ENCODE measurements around the gene TPSAB1.
"Not testable (repeated sequence)": the region's sequence is repeated elsewhere in the genome, so short reads cannot be mapped to it uniquely, and the experiment has no call there.

The TPSAB1 gene

DNA sequence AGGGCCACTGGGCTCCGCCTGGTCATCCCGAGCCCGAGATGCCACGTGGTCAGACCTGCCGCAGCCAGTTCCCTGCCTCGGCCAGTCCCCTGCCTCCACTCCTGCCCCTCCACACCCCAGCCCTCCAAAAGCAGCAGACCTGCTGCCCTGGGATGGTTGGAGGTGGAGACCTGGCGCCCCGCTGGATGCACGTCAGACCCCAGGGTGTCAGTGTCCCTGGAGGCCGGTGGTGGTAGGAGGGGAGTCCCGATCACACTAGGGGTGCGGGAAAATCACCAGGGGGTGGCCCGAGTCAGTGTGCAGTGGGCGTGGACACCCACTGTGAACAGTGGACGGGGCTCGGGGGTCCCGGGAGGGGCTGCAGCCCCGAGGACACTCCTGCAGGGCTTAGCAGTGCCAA is 42.3 kb upstream of the TPSAB1 start:
- no peak overlapping the region for H2AFZ ChIP-seq (ENCODE audit: low read depth)
- peaks cover 78% of the 10 kb centered on the region for H3K27me3 ChIP-seq (ENCODE audit: insufficient read depth, low read depth)
- no peaks in the 10 kb centered on the region for H3K36me3 ChIP-seq (ENCODE audit: insufficient read depth)
- H4K20me1 ChIP-seq (ENCODE audit: insufficient read depth), result no peaks in the 10 kb centered on the region
- TF ChIP-seq, protein P1, sequence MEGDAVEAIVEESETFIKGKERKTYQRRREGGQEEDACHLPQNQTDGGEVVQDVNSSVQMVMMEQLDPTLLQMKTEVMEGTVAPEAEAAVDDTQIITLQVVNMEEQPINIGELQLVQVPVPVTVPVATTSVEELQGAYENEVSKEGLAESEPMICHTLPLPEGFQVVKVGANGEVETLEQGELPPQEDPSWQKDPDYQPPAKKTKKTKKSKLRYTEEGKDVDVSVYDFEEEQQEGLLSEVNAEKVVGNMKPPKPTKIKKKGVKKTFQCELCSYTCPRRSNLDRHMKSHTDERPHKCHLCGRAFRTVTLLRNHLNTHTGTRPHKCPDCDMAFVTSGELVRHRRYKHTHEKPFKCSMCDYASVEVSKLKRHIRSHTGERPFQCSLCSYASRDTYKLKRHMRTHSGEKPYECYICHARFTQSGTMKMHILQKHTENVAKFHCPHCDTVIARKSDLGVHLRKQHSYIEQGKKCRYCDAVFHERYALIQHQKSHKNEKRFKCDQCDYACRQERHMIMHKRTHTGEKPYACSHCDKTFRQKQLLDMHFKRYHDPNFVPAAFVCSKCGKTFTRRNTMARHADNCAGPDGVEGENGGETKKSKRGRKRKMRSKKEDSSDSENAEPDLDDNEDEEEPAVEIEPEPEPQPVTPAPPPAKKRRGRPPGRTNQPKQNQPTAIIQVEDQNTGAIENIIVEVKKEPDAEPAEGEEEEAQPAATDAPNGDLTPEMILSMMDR (conservative IDR thresholded peaks at IDR 0.05; ENCODE audit: low read depth, low read length), result no peak
- no peaks in the 10 kb centered on the region for H3K4me1 ChIP-seq (ENCODE audit: low read depth, poor library complexity, severe bottlenecking)
- no peak overlapping the region for H3K4me2 ChIP-seq
- no peak overlapping the region for H3K9ac ChIP-seq
- no peak overlapping the region for H3K27ac ChIP-seq
- no peak overlapping the region for H3K4me3 ChIP-seq (IDR thresholded peaks at IDR 0.05; ENCODE audit: insufficient read depth, low read depth, low read length)
- no peaks in the 10 kb centered on the region for H3K79me2 ChIP-seq (ENCODE audit: insufficient read depth, low read depth)

DNA sequence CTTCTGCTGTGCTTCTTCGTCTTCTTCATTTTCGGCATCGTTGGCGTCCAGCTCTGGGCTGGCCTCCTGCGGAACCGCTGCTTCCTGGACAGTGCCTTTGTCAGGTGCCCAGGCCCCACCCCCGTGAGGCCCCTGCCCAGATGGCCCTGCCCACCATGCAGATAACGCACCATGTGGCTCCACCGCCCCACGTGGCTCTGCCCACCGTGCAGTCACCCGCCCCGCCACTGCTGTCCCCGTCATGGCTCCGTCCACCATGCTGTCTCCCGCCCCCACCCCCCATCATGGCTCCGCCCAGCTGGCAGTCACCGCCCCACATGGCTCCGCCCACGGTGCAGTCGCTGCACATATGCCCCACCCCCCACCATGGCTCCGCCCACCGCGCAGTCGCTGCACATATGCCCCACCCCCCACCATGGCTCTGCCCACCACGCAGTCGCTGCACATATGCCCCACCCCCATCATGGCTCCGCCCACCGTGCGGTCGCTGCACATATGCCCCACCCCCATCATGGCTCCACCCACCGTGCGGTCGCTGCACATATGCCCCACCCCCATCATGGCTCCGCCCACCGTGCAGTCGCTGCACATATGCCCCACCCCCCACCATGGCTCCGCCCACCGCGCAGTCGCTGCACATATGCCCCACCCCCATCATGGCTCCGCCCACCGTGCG is 41.7 kb upstream of the TPSAB1 start:
- not testable (repeated sequence) for H3K4me2 ChIP-seq; H2AFZ ChIP-seq (ENCODE audit: low read depth); H3K79me2 ChIP-seq (ENCODE audit: insufficient read depth, low read depth); H3K36me3 ChIP-seq (ENCODE audit: insufficient read depth); H3K4me3 ChIP-seq (IDR thresholded peaks at IDR 0.05; ENCODE audit: insufficient read depth, low read depth, low read length); H3K27ac ChIP-seq; H4K20me1 ChIP-seq (ENCODE audit: insufficient read depth); H3K9ac ChIP-seq; H3K4me1 ChIP-seq (ENCODE audit: low read depth, poor library complexity, severe bottlenecking)
- peaks cover 79% of the 10 kb centered on the region for H3K27me3 ChIP-seq (ENCODE audit: insufficient read depth, low read depth)

DNA sequence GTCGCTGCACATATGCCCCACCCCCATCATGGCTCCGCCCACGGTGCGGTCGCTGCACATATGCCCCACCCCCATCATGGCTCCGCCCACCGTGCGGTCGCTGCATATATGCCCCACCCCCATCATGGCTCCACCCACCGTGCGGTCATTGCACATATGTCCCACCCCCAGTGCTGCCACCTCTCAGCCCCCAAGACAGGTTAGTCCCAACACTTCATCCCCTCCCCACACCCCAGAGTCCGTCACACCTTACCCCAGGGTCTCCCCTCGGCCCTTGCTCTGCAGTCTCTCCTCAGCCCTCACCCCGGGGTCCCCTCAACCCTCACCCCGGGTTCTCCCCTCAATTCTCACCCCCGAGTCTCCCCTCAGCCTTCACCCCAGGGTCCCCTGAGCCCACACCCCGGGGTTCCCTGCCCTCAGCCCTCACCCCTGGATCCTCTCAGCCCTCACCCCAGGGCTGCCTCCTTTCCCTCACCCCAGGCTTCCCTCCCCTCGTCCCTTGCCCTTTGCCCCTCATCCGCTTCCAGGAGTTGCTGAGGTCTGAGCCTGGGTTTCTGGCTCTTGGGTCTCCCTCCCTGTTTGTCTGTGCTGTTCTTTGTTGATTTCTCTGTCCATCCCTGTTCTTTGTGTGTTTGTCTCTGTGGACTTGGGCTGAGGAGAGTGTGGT is 41.0 kb upstream of the TPSAB1 start:
- H3K4me3 ChIP-seq (IDR thresholded peaks at IDR 0.05; ENCODE audit: insufficient read depth, low read depth, low read length), result no peak overlapping the region
- TF ChIP-seq, protein P1 (conservative IDR thresholded peaks at IDR 0.05; ENCODE audit: low read depth, low read length), result no peak
- H3K79me2 ChIP-seq (ENCODE audit: insufficient read depth, low read depth), result no peaks in the 10 kb centered on the region
- no peaks in the 10 kb centered on the region for H4K20me1 ChIP-seq (ENCODE audit: insufficient read depth)
- no peak overlapping the region for H2AFZ ChIP-seq (ENCODE audit: low read depth)
- peaks cover 79% of the 10 kb centered on the region for H3K27me3 ChIP-seq (ENCODE audit: insufficient read depth, low read depth)
- H3K4me1 ChIP-seq (ENCODE audit: low read depth, poor library complexity, severe bottlenecking), result no peaks in the 10 kb centered on the region
- H3K9ac ChIP-seq, result no peak overlapping the region
- no peaks in the 10 kb centered on the region for H3K36me3 ChIP-seq (ENCODE audit: insufficient read depth)
- no peak overlapping the region for H3K4me2 ChIP-seq
- H3K27ac ChIP-seq, result no peak overlapping the region

DNA sequence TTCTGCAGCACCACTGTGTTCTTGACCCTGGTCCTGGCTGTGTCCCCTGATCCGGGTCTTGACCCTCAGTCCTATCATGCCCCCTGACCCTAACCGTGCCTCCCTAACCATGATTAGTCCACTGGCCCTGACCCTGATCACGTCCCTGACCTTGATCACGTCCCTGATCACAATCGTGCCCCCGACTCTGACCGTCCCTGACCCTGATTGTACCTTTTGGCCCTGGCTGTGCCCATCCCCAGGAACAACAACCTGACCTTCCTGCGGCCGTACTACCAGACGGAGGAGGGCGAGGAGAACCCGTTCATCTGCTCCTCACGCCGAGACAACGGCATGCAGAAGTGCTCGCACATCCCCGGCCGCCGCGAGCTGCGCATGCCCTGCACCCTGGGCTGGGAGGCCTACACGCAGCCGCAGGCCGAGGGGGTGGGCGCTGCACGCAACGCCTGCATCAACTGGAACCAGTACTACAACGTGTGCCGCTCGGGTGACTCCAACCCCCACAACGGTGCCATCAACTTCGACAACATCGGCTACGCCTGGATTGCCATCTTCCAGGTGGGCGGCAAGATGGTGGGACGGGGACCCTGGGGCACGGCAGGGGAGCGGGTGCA is 40.4 kb upstream of the TPSAB1 start:
- H4K20me1 ChIP-seq (ENCODE audit: insufficient read depth), result no peaks in the 10 kb centered on the region
- H3K36me3 ChIP-seq (ENCODE audit: insufficient read depth), result no peaks in the 10 kb centered on the region
- H2AFZ ChIP-seq (ENCODE audit: low read depth), result no peak overlapping the region
- H3K4me1 ChIP-seq (ENCODE audit: low read depth, poor library complexity, severe bottlenecking), result no peaks in the 10 kb centered on the region
- H3K9ac ChIP-seq, result no peak overlapping the region
- H3K4me2 ChIP-seq, result no peak overlapping the region
- no peak overlapping the region for H3K27ac ChIP-seq
- H3K79me2 ChIP-seq (ENCODE audit: insufficient read depth, low read depth), result no peaks in the 10 kb centered on the region
- no peak overlapping the region for H3K4me3 ChIP-seq (IDR thresholded peaks at IDR 0.05; ENCODE audit: insufficient read depth, low read depth, low read length)
- TF ChIP-seq, protein P1 (conservative IDR thresholded peaks at IDR 0.05; ENCODE audit: low read depth, low read length), result no peak
- H3K27me3 ChIP-seq (ENCODE audit: insufficient read depth, low read depth), result peaks cover 77% of the 10 kb centered on the region

DNA sequence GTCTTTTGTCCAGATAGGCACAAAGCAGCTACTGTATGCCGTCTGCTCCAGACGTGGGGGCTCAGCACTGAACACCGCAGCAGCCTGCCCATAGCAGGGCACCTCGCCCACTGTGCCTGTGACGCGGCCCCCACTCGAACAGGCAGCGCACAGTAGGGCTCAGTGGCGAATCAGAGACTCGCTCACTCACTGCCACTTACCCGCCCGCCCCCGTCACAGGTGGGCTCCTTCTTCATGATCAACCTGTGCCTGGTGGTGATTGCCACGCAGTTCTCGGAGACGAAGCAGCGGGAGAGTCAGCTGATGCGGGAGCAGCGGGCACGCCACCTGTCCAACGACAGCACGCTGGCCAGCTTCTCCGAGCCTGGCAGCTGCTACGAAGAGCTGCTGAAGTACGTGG is 39.1 kb upstream of the TPSAB1 start:
- TF ChIP-seq, protein P1 (conservative IDR thresholded peaks at IDR 0.05; ENCODE audit: low read depth, low read length), result no peak
- peaks cover 79% of the 10 kb centered on the region for H3K27me3 ChIP-seq (ENCODE audit: insufficient read depth, low read depth)
- no peak overlapping the region for H3K27ac ChIP-seq
- H3K4me1 ChIP-seq (ENCODE audit: low read depth, poor library complexity, severe bottlenecking), result no peaks in the 10 kb centered on the region
- no peaks in the 10 kb centered on the region for H3K36me3 ChIP-seq (ENCODE audit: insufficient read depth)
- H2AFZ ChIP-seq (ENCODE audit: low read depth), result no peak overlapping the region
- no peak overlapping the region for H3K4me2 ChIP-seq
- H4K20me1 ChIP-seq (ENCODE audit: insufficient read depth), result no peaks in the 10 kb centered on the region
- no peak overlapping the region for H3K9ac ChIP-seq
- H3K4me3 ChIP-seq (IDR thresholded peaks at IDR 0.05; ENCODE audit: insufficient read depth, low read depth, low read length), result no peak overlapping the region
- H3K79me2 ChIP-seq (ENCODE audit: insufficient read depth, low read depth), result no peaks in the 10 kb centered on the region
